ENCODE data around the gene POGLUT2. TPM values are rescaled to one million over a fixed set of nuclear protein-coding genes. Genes with fewer than 3 reads are reported as not detected.

The POGLUT2 gene
- total RNA-seq, 1 donor from 2014 or later: 16.8 TPM

DNA sequence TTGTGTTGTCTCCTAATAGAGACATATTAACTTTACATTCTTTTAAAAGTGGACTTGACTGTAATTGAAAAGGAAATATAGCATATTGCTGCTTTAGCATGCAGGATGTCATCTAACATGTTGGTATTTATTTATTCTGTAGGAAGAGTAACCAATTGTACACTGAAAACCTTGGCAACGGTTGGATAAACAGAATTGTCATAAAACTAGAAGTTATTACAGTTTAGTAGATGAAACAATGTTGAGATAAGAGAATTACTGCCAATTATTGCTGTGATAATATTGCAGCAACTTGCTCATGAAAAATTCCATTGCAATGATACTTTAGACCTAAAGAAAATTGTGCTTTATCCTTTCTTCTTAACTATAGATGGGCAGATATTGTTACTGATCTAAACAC is 39.5 kb upstream of the POGLUT2 start:
- Mint-ChIP-seq H3K27me3 (ENCODE audit: low read depth, unreplicated experiment) (no peaks in the 10 kb centered on the region), H3K4me3 (ENCODE audit: unreplicated experiment) (no peak overlapping the region), H3K4me1 (ENCODE audit: low read depth, unreplicated experiment) (no peaks in the 10 kb centered on the region), H3K9me3 (ENCODE audit: unreplicated experiment) (no peaks in the 10 kb centered on the region), H3K36me3 (ENCODE audit: low read depth, unreplicated experiment) (peaks cover 8% of the 10 kb centered on the region), H3K27ac (ENCODE audit: unreplicated experiment) (no peak overlapping the region)
- no peak overlapping the region for H2AFZ ChIP-seq (ENCODE audit: low read depth, low read length)
- FAIRE-seq: no peak
- TF ChIP-seq EZH2 (IDR thresholded peaks at IDR 0.05; ENCODE audit: insufficient read depth, low read length) (no peak), CTCF (IDR thresholded peaks at IDR 0.05; ENCODE audit: insufficient read depth, low read depth, low read length) (no peak)
- H3K9me3 ChIP-seq (ENCODE audit: insufficient read depth, low read depth, low read length): no peaks in the 10 kb centered on the region
- no peak for DNase-seq (ENCODE audit: low read depth)
- H3K27ac ChIP-seq (ENCODE audit: low read depth, low read length): no peak overlapping the region
- H3K79me2 ChIP-seq (ENCODE audit: insufficient read depth, low read length): no peaks in the 10 kb centered on the region
- no peak overlapping the region for H3K4me2 ChIP-seq (ENCODE audit: low read length)
- no peaks in the 10 kb centered on the region for H4K20me1 ChIP-seq (ENCODE audit: insufficient read depth, low read length)
- peaks cover 7% of the 10 kb centered on the region for H3K36me3 ChIP-seq (ENCODE audit: insufficient read depth, low read length)
- H3K27me3 ChIP-seq (ENCODE audit: insufficient read depth, low read length): no peaks in the 10 kb centered on the region
- no peak overlapping the region for H3K4me3 ChIP-seq (ENCODE audit: insufficient read depth, low read depth, low read length)
- no peak overlapping the region for H3K9ac ChIP-seq (ENCODE audit: low read length)
- H3K4me1 ChIP-seq (ENCODE audit: insufficient read depth, low read length): no peaks in the 10 kb centered on the region

DNA sequence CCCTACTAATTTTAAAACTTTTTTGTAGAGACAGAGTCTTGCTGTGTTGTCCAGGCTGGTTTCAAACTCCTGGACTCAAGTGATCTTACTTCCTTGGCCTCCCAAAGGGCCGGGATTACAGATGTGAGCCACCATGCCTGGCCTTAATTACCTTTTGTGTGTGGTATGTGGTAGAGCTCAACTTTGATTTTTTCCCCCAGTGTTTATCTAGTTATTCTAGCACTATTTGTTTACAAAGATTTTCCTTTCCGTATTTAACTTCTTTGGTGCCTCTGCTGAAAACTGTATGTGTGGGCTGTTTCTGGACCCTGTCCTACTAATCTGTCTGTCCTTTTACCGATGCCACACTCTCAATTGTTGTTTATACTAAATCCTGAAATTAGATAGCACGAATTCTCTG is 37.7 kb upstream of the POGLUT2 start:
- Mint-ChIP-seq H3K27ac (ENCODE audit: unreplicated experiment) (no peak overlapping the region), H3K4me1 (ENCODE audit: low read depth, unreplicated experiment) (no peaks in the 10 kb centered on the region), H3K4me3 (ENCODE audit: unreplicated experiment) (no peak overlapping the region), H3K9me3 (ENCODE audit: unreplicated experiment) (no peaks in the 10 kb centered on the region), H3K36me3 (ENCODE audit: low read depth, unreplicated experiment) (peaks cover 9% of the 10 kb centered on the region), H3K27me3 (ENCODE audit: low read depth, unreplicated experiment) (no peaks in the 10 kb centered on the region)
- TF ChIP-seq CTCF (IDR thresholded peaks at IDR 0.05; ENCODE audit: insufficient read depth, low read depth, low read length): no peak
- no peak for TF ChIP-seq EZH2 (IDR thresholded peaks at IDR 0.05; ENCODE audit: insufficient read depth, low read length)
- no peaks in the 10 kb centered on the region for H4K20me1 ChIP-seq (ENCODE audit: insufficient read depth, low read length)
- H3K4me3 ChIP-seq (ENCODE audit: insufficient read depth, low read depth, low read length): no peak overlapping the region
- H3K79me2 ChIP-seq (ENCODE audit: insufficient read depth, low read length): no peaks in the 10 kb centered on the region
- DNase-seq (ENCODE audit: low read depth) (no peak), FAIRE-seq (no peak)
- no peak overlapping the region for H3K4me2 ChIP-seq (ENCODE audit: low read length)
- peaks cover 7% of the 10 kb centered on the region for H3K36me3 ChIP-seq (ENCODE audit: insufficient read depth, low read length)
- H3K9me3 ChIP-seq (ENCODE audit: insufficient read depth, low read depth, low read length): no peaks in the 10 kb centered on the region
- H3K4me1 ChIP-seq (ENCODE audit: insufficient read depth, low read length): no peaks in the 10 kb centered on the region
- no peak overlapping the region for H3K9ac ChIP-seq (ENCODE audit: low read length)
- no peak overlapping the region for H2AFZ ChIP-seq (ENCODE audit: low read depth, low read length)
- H3K27ac ChIP-seq (ENCODE audit: low read depth, low read length): no peak overlapping the region
- no peaks in the 10 kb centered on the region for H3K27me3 ChIP-seq (ENCODE audit: insufficient read depth, low read length)

DNA sequence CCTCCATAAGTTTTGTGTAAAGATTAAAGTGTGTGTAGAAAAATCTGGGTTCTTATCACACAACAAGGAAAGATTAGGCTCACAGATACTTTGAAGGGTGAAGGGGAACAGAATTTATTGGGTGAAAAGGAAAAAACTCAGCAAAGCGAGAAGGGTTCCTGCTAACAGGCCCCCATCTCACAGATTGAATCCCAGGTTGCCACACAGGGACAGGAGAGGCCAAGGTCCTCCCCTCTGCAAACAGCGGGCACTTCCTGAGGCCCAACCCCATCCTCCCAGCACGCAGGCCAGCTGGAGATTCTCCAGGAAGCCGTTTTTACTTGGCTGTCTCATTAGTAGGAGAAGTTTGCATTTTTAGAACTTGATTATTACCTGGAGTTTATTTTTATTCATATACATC is 31.9 kb upstream of the POGLUT2 start:
- Mint-ChIP-seq H3K27me3 (ENCODE audit: low read depth, unreplicated experiment) (no peaks in the 10 kb centered on the region), H3K9me3 (ENCODE audit: unreplicated experiment) (no peaks in the 10 kb centered on the region), H3K36me3 (ENCODE audit: low read depth, unreplicated experiment) (peaks cover 4% of the 10 kb centered on the region), H3K4me3 (ENCODE audit: unreplicated experiment) (no peak overlapping the region), H3K27ac (ENCODE audit: unreplicated experiment) (no peak overlapping the region), H3K4me1 (ENCODE audit: low read depth, unreplicated experiment) (peaks cover 5% of the 10 kb centered on the region)
- no peak overlapping the region for H2AFZ ChIP-seq (ENCODE audit: low read depth, low read length)
- H3K4me1 ChIP-seq (ENCODE audit: insufficient read depth, low read length): peaks cover 9% of the 10 kb centered on the region
- peaks cover 5% of the 10 kb centered on the region for H3K36me3 ChIP-seq (ENCODE audit: insufficient read depth, low read length)
- no peaks in the 10 kb centered on the region for H3K9me3 ChIP-seq (ENCODE audit: insufficient read depth, low read depth, low read length)
- no peaks in the 10 kb centered on the region for H3K27me3 ChIP-seq (ENCODE audit: insufficient read depth, low read length)
- FAIRE-seq (no peak), DNase-seq (ENCODE audit: low read depth) (no peak)
- no peak overlapping the region for H3K27ac ChIP-seq (ENCODE audit: low read depth, low read length)
- H3K4me2 ChIP-seq (ENCODE audit: low read length): no peak overlapping the region
- H3K79me2 ChIP-seq (ENCODE audit: insufficient read depth, low read length): no peaks in the 10 kb centered on the region
- no peak for TF ChIP-seq CTCF (IDR thresholded peaks at IDR 0.05; ENCODE audit: insufficient read depth, low read depth, low read length)
- no peak overlapping the region for H3K9ac ChIP-seq (ENCODE audit: low read length)
- H4K20me1 ChIP-seq (ENCODE audit: insufficient read depth, low read length): no peaks in the 10 kb centered on the region
- no peak overlapping the region for H3K4me3 ChIP-seq (ENCODE audit: insufficient read depth, low read depth, low read length)
